NB4 (cell line): ENCODE results near the gene HIF1A.

Source experiments
- MAX ChIP-seq: IDR thresholded peaks from 2 replicates; pipeline ENCODE4 v1.6.1; 2011; ENCODE audit warnings: low read depth, low read length
- POLR2A ChIP-seq: IDR thresholded peaks from 2 replicates; pipeline ENCODE4 v1.6.1; 2011; ENCODE audit warnings: mild to moderate bottlenecking; ENCODE audit not compliant: insufficient read length; ENCODE audit errors: extremely low read depth
- TF ChIP-seq, protein P1 (sequence below): IDR thresholded peaks from one replicate; pipeline ENCODE4 v1.5.1; 2012; ENCODE audit warnings: low read depth, low read length

DNA sequence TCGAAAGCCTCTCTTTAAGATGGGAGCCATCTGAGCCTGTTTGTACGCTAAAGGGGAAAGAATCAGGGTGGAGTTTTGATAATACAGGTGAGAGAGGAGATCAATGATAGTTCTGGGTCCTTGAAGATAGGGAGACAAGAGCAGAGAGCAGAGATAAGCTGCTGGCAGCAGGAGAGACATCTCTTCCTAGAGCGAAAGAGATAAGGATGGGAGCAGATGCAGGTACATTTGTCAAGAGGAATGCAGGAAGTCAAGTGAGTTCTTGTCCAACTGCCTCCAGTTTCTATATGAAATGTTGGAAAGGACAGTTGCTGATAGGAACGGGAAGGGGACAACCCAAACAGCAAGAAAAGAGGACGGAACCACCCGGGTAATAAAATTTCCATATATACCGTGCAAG, 24.7 kb upstream of the HIF1A start:
- TF ChIP-seq MAX (no peak), POLR2A (no peak)
- TF ChIP-seq, protein P1, sequence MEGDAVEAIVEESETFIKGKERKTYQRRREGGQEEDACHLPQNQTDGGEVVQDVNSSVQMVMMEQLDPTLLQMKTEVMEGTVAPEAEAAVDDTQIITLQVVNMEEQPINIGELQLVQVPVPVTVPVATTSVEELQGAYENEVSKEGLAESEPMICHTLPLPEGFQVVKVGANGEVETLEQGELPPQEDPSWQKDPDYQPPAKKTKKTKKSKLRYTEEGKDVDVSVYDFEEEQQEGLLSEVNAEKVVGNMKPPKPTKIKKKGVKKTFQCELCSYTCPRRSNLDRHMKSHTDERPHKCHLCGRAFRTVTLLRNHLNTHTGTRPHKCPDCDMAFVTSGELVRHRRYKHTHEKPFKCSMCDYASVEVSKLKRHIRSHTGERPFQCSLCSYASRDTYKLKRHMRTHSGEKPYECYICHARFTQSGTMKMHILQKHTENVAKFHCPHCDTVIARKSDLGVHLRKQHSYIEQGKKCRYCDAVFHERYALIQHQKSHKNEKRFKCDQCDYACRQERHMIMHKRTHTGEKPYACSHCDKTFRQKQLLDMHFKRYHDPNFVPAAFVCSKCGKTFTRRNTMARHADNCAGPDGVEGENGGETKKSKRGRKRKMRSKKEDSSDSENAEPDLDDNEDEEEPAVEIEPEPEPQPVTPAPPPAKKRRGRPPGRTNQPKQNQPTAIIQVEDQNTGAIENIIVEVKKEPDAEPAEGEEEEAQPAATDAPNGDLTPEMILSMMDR, result no peak
